Measurements from ENCODE around the gene HCAR3.
"Not testable (repeated sequence)": the region's sequence is repeated elsewhere in the genome, so short reads cannot be mapped to it uniquely, and the experiment has no call there.

The HCAR3 gene

DNA sequence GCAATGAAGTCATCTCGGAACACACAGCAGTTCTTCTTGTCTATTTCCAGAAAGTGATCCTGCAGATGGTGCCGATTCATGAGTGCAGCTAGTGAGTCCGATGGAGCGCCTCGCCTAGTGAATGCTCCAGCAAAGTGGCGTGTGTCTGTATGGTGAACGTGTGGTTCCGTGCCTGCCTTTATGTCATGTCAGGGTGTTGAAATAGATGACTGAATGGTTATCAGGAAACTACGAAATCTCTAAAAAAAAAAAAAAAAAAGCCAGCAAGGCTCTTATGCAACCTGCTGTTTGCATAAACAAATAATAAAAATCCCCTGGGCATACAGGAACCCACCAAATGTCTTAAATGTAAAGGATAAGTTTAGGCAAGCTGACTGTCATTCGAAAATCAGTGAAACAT lies at the start of gene HCAR3:
HCAR3 (minus strand) TSS at position 154 of the 400 bp plus-strand sequence; CDS start at position 80, 74 bp downstream.
- not testable (repeated sequence) for DNase-seq

DNA sequence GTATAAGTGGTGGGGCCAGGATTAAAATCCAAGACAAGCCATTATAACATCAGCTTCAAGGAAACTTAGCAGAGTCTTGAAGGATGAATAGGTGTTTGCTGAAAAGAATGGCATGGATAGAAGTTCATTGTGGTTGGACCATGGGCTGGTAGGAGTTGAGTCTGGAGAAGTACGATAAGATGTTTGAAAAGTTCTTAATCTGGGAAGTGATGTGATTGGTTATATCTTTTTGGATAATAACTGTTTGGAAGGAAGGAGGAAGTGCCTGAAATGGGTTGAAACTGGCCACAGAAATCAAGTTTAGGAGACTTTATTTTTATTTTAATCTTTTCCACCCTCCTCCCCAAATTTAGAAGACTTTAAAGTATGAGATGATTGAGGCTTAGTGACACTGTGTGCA lies 41.0 kb upstream of the HCAR3 start:
- no peak for DNase-seq

DNA sequence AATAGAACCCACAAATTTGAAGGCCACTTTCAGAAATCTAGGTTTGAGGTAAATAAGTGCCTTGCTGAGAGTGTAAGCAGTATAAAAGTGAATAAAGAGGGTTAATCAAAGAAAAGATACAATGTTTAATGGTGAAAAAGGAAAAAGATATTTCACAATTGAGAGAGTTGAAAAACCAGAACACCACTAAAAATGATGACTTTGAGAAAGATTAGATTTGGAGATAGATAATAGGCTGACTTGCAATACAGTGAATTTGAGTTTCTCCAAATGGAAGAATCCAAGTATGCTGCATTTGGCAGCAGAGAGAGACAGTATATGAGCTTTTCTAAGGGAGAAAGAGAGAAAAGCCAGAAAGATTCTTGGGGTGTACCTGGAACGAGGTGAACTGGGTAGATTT lies 38.2 kb upstream of the HCAR3 start:
- no peak for DNase-seq

DNA sequence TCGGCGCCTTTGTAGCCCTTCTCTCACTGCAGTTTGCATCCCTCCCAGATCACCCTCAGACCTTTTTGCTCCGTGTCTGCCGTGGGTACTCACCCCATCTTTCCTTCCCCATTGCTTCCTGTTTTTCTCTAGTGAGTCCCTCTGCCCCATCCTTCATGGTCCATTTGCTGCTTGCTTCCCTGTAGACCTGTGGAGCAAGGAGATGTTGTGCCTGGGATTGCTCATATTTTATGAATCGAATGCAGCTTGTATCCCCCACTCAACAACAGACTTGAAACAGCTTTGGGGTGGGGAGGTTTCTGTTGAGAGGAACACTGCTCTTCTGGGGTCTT lies 36.7 kb upstream of the HCAR3 start:
- DNase-seq = no peak

DNA sequence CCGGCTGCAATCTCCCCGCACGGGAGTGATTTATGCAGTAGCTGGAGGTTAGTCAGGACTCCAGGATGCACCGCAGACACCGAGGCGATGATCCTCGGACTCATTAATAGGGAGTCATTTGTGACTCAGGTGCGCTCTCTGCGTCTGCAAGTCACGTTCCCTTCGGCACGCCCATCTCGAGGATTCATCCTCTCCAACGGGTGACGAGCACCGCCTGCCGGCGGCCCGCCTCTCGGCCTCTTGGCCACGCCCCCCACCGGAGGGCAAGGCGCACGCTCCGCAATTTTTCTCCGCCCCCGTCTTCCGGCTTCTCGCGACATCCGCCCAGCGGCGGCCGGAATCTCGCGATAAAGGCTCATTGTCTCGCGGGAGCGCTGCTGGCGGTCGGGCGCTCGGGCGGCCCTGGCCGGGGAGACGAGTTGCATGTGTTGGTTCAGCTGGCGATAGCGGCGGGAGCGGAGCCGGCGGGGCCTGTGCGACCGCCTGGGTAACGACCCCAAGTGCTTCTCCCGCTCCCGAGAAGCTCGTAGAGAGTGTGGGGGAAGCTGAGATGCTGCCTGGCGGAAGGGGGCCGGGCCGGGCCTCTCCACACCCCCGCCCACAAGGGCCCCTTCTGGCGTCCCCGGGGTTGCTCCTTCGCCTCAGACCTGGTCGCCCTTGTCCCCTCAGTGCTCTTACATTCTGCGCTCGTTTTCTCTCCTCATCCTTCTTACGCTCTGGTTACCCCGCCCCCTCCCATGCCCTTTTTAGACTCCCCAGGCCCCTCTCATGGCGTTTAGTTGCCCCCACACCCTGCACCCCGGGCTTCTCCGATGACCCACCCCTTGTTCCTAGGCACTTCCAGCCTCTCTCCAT lies 36.1 kb upstream of the HCAR3 start, which contains the start of gene DENR:
DENR (plus strand) TSS at position 361 of the 855 bp plus-strand sequence. CDS start 878 bp downstream, outside the sequence.
- DNase-seq = peak; percentile 95

DNA sequence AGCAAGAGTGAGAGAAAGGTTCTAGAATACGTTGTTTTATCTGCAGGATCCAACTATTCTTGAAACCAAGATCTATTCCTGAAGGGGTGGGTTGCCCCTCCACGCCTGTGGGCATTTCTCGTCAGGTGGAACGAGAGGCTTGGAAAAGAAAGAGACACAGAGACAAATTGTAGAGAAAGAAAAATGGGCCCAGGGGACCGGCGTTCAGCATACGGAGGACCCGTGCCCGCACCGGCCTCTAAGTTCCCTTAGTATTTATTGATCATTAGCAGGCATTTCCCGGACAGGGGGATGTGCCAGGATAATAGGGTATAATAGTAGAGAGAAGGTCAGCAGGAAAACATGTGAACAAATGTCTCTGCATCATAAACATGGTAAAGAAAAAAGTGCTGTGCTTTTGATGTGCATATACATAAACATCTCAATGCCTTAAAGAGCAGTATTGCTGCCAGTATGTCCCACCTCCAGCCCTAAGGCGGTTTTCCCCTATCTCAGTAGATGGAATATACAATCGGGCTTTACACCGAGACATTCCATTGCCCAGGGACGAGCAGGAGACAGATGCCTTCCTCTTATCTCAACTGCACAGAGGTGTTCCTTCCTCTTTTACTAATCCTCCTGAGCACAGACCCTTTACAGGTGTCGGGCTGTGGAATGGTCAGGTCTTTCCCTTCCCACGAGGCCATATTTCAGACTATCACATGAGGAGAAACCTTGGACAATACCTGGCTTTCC lies 34.3 kb upstream of the HCAR3 start:
- DNase-seq = not testable (repeated sequence)

DNA sequence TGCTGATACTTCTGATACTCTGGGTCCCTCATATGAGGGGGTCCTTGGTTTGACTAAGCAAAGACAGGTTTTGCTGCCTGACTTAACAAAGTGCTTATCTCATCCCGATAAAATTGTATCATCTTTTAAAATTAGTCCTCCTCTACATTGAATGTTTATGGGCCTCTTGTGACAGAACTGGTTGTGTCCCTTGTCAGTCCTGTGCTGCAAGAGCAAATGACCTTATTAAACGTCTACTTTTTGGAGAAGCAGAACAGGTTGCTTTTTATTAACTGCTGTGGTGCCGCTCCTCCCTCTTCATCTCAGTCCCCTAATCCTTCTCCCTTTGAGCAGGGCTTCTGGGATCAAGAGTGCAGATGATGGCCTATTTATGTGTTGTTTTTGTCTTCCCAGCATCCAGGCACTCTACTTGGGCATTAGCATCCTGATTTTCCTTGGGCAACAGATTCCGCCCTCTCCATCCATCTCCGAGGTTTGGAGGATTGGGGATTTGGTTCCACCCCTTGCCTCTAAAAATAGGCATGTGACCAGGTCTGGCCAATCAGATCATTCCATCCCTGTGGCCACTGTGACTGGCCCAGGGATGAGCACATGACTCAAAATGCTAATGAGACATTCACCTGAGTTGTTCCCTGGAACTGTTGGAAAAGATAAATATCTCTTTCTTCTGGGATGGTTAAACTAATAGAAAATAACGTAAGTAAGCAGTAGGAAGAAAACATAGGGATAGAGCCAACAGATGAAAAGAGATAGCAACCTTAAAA lies 33.1 kb upstream of the HCAR3 start:
- DNase-seq = no peak

DNA sequence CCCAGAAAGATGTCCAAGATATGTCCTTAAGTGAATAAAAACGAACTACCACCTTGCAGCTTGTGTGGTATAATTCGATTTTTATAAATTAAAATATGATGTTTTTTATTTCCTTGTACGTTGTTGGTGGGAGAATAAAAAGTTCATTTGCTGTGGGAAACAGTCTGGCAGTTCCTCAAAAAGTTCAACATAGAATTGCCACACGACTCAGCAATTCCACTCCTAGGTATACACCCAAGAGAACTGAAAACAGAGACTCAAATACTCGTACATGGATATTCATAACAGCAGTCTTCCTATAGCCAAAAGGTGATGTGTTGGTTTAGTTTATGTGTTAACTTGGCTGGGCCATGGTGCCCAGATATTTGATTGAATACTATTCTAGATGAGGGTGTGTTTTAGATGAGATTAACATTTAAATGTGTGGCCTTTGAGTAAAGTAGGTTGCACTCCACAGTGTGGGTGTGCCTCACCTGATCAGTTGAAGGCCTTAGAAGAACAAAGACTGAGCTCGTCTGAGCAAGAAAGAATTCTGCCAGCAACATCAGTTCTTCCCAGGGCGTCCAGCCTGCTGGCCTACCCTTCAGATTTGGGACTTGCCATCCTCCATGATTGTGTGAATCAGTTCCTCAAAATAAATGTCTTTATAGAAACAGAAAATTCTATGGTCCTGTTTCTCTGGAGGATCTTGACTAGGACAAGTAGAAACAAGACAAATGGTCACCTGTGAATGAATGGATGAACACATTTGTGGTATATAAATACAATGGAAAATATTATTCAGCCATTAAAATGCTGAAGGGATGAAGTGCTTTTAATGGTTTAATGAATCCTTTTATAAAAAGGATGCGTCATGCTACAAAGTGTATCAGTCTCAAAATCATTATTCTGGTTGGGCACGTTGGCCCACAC lies 30.9 kb upstream of the HCAR3 start:
- DNase-seq = no peak

DNA sequence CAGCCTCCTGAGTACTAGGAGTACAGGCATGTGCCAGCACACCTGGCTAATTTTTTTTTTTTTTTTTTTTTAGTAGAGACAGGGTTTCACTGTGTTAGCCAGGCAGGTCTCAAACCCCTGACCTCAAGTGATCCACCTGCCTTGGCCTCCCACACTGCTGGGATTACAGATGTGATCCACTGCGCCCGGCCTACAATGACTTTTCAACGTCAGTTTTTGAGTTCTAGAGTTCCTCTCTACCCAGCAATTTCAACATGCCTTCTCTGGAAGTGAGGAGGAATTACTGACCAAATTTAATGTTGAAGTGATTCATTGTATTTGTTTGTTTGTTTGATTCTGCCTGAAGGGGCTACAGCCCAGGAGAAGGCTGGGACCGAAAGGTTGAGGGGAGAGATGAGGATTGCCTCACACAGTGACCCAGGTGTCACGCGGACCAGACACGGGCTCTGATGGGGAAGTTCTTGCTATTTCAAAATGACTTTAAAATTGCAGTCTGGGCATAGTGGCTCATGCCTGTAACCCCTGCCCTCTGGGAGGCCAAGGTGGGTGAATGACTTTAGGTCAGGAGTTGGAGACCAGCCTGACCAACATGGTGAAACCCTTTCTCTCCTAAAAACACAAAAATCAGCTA lies 27.4 kb upstream of the HCAR3 start:
- DNase-seq = no peak

DNA sequence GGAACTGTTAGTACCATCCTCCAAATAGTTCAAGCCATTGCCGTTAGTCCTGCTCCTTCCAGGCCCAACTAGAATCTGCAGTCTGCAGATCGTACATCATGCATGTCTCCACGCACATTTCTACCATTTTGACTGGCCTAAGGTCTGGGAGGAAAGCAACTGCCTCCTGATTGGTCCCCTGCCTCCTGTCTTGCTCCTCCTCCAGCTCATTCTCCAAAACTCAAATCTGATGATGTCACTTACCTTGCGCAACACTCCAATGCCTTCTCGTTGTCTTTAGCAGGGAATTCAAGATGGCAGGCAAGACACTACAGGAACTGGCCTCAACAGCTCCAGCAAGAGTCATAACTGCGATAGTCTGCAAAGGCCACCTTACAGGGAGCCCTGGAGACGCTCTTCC lies 23.7 kb upstream of the HCAR3 start:
- no peak for DNase-seq

DNA sequence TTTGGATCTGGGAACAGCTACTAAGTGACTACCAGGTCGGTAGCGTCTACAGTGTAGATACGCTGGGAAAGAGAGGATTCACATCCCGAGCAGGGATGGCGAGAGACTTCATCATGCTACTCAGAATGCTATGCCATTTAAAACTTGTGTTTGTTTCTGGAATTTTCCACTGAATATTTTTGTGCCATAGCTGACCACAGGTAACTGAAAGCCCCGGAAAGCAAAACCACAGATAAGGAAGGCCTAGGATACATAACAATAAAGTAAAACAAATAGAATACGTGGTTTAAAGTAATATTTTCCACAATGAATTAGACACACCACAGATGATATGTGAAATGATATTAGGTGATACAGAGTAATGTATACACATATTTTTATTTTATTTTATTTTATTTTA lies 22.0 kb upstream of the HCAR3 start:
- DNase-seq = no peak

DNA sequence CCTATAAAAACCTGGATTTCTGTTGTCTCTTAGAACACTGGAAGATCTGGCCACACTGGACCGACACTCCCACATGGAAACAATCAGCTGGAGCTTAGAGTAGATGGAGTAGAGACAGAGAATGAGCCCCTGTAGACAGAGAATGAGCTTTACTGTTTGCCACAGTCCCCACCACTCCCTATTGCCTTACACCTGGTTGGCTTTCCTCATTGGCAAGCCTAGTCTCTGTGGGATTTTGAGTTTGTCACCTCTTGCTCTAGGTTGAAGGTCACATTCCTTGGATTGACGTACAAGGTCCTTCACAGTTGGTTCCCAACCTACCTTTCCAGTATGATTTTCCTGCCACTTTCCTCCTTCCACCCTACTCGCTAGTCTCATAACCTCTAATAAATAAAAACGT lies 16.0 kb upstream of the HCAR3 start:
- no peak for DNase-seq

DNA sequence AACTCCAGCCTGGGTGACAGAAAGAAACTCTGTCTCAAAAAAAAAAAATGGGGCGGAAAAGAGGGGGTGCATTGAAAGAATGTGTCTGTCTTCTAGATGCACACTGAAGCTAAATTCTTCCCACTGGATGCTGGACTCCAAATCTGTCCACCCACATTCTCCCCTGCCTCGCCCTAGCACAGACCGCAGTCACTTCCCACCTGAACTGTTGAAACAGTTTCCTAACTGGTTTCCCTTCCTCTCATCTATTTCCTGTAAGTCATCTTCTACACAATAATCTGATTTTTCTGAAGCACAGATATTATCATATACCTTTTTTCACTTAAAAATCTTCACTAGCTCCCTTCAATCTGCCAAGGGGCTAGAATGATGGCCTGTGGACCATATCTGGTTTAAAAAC lies 15.6 kb upstream of the HCAR3 start:
- DNase-seq = no peak

DNA sequence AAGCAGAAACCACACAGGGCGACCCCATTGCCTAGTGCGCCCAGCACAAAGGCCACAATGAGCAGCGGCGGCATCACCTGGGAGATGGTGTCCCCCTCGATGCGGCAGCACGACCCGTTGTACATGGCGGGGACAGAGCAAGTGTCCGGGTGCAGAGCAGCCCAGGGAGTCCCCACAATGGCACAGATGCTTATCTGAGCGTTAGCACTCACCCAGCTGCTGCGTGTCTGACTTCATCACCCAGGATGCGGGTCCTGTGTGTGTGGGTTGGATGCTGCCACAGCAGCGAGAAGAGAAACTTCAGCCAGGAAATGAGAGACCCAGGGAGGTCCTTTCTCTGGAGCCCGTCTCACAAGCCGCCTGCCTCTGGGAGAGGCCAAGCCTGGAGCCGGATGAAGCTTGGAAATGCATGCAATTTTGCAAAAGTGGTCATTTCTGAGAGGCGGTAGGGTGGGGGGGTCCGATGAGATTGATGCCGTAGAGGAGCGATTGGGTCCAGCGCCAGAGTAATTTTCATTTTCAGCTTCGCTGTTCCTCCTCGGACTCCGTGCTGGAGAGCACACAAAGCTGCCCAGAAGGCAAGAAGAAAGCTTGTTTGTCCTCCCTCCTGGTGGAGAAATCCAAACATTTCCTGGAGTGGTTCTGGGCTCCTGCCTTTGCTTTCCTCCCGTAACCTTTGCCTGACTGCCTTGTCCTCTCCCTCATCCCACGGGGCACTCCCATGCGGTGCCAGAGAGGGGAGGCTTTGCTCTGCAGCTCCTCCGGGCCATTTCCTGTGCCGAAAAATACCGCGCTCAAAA lies 13.8 kb upstream of the HCAR3 start, which contains the start of gene HCAR1:
HCAR1 (minus strand) TSS at position 630 of the 800 bp plus-strand sequence; CDS start at position 125, 505 bp downstream.
- peak; percentile 2 for DNase-seq

DNA sequence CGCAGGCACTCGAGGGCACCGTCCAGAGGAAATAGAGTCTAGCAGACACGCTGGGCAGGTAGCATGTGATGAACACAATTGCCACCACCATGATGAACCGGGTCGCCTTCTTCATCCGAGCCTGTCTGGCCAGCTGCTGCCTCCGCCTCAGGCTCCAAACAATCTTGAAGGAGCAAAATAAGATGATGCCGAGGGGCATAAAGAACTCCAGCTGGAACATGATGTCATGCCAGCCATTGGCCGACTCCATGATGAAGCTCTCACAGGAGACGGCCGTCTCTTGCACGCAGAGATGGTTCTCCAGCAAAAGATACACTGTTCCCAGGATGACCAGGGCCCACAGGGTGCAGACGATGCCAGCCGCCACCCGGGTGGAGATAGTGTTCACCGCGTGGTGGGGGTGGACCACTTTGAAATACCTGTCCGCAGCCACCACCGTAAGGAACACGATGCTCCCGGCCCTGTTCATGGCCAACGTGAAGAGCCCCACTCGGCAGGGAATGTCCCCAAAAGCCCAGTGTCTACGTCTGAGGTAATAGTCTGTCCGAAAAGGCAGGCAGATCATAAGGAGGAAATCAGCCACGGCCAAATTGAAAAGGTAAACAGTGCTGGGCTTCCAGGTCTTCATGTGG lies 13.1 kb upstream of the HCAR3 start:
- DNase-seq = no peak

DNA sequence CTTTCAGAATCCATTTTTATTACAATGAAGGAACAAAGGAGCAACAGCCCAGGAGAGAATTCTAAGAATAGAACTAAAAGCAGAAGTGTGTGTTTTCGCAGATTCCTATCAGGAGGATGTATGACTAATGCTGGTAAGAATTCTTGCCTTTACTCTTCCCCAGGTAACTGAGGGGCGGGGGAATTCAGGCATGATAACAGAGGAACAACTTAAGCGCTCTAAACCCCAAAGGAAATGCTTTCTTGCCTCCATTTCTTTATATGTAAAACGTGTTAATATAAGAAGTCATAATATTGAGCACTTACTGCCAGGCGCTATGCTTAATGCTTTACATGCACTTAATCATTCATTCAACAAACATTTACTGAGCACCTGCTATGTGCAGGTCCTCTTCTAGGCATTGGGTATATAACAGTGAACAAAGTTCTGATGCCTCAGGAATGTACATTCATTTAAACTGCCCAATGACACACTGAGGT lies 9.5 kb upstream of the HCAR3 start:
- DNase-seq = no peak

DNA sequence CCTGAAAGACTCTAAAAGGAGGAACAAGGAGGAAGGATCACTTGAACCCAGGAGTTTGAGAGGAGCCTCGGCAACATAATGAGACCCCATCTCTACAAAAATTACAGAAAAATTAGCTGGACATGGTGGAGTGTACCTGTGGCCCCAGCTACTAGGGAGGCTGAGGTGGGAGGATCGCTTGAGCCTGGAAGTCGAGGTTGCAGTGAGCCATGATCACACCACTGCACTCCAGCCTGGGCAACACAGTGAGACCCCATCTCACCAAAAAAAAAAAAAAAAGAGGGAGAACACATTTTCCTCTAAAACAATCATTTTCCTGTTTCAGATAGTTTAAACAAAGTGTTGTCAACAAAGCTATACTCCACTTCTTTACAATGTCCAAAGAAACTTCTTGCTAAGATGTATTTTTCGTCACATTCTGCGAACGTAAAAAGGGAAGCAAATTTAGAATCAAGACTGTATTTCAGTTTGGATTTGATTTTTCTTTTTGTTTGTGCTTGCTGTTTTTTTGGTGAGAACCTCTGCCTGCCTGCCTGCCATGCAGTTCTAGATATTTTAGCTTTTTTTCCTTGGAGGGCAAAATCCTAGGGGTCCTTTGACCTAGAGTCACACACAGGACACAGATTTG lies 9.0 kb upstream of the HCAR3 start:
- no peak for DNase-seq

DNA sequence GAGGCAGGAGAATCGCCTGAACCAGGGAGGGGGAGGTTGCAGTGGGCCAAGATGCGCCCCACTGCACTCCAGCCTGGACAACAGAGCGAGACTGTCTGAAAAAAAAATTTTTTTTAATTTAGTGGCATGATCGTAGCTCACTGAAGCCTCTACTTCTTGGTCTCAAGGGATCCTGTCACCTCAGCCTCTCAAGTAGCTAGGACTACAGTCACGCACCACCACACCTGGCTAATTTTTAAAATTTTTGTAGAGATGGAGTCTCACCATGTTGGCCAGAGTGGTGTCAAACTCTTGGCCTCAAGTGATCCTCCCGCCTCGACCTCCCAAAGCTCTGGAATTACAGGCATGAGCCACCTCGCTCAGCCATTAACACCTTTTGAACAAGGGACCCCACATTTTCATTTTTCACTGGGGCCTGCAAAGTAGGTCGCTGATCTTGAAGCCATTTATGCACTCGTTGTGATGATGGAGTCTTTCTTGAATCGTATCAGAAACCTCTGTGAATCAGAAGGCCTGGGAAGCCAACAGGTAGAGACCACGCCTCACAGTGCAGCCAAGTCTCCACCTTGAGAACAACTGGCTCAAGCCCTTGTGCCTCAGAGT lies 8.1 kb upstream of the HCAR3 start:
- DNase-seq = no peak

DNA sequence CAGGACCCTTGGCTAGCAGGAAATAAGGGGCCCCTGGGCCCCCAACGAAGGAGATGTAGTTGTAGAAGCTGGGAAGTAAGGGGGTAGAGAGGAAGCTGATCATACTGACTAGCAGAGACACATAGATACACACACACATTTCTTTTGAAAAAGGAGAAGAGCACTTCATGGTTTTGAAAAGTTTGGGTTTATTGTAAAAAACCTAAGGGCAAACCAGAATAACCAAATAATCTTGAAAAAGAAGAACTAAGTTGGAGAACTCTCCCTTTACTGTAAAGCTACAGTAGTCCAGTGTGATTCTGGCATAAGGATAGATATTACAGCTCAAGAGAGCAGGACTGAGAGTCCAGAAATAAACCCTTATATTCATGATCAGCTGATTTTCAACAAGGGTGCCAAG lies 5.8 kb upstream of the HCAR3 start:
- DNase-seq = no peak

Measured in NCI-H748 treated with DMSO at 0.1 percent for 48 hours (cell line).